NB4 (cell line): ENCODE results near the gene OPHN1.

ENCODE experiments used
- DNase-seq: peaks from one replicate; pipeline ENCODE4 v3.0.0; 2010; ENCODE audit warnings: low read depth
- H3K4me3 ChIP-seq: one replicate; pipeline ENCODE4 v1.5.1; 2011; ENCODE audit warnings: mild to moderate bottlenecking, low read depth, low read length, moderate library complexity
- MAX ChIP-seq: IDR thresholded peaks from 2 replicates; pipeline ENCODE4 v1.6.1; 2011; ENCODE audit warnings: low read depth, low read length
- MYC ChIP-seq: IDR thresholded peaks from 2 replicates; pipeline ENCODE4 v1.6.1; 2011; ENCODE audit warnings: low read depth, low read length
- POLR2A ChIP-seq: IDR thresholded peaks from 2 replicates; pipeline ENCODE4 v1.6.1; 2011; ENCODE audit warnings: mild to moderate bottlenecking; ENCODE audit not compliant: insufficient read length; ENCODE audit errors: extremely low read depth
- TF ChIP-seq, protein P1 (sequence below): IDR thresholded peaks from one replicate; pipeline ENCODE4 v1.5.1; 2012; ENCODE audit warnings: low read depth, low read length

The OPHN1 gene

DNA sequence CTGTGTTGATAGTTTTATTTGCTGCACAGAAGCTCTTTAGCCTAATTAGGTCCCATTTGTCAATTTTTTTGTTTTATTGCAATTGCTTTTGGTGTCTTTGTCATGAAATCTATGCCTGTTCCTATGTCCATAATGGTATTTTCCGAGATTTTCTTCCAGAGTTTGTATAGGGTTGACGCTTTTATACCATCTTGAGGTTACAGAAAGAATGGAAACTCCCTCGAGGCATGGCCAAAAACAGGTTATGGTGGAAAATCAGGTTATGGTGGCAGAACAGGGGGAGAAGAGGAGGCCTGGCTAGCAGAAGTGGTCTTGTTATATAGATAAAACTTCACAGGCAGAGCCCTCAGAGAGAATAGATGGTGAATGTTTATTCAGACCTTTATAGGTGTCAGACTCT lies 21.6 kb downstream of the OPHN1 start:
- TF ChIP-seq, protein P1, sequence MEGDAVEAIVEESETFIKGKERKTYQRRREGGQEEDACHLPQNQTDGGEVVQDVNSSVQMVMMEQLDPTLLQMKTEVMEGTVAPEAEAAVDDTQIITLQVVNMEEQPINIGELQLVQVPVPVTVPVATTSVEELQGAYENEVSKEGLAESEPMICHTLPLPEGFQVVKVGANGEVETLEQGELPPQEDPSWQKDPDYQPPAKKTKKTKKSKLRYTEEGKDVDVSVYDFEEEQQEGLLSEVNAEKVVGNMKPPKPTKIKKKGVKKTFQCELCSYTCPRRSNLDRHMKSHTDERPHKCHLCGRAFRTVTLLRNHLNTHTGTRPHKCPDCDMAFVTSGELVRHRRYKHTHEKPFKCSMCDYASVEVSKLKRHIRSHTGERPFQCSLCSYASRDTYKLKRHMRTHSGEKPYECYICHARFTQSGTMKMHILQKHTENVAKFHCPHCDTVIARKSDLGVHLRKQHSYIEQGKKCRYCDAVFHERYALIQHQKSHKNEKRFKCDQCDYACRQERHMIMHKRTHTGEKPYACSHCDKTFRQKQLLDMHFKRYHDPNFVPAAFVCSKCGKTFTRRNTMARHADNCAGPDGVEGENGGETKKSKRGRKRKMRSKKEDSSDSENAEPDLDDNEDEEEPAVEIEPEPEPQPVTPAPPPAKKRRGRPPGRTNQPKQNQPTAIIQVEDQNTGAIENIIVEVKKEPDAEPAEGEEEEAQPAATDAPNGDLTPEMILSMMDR, result no peak
- TF ChIP-seq POLR2A, result no peak
- TF ChIP-seq MAX, result no peak
- no peak for DNase-seq
- H3K4me3 ChIP-seq, result no peak overlapping the region

DNA sequence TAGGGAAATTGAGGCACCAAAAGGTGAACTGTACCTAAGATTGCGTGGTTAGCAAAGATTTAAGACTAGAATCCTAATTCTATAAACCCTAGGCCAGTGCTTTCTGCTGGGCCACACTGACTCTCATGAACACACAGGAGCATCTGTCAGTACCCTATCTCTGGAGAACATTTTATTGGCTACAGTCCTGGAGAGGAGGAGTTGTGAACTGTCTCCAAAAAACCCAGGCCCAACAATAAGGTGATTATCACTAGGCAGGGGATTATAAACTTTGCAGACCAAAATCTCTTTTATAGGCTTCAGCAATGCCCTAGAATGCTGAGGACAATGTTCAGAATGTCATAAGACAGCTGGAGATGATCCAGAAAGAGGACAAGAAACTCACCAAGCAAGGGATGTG lies 24.1 kb downstream of the OPHN1 start:
- TF ChIP-seq MYC (no peak), MAX (no peak), POLR2A (no peak)
- TF ChIP-seq, protein P1, result no peak
- DNase-seq, result no peak
- H3K4me3 ChIP-seq, result no peak overlapping the region

DNA sequence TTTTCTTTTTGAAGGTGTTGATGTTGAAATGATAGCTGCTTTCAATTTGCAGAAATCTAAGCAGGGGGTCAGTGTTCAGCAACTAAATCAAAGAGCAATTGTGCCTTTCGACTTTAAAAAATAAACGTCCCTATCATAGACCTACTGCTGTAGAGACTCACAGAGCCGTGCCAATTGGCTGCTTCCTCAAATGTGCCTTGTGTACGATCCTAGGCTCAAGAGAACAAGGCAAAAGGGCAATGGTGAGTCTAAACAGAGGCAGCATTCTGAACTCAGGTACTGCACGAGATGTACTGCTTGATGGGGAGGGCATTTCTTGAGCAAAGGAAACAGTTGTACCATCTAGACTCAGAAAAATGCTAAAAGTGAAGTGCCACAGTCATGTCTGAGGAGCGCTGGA lies 29.8 kb downstream of the OPHN1 start:
- TF ChIP-seq, protein P1, result no peak
- TF ChIP-seq MAX (no peak), MYC (no peak), POLR2A (no peak)
- DNase-seq, result no peak
- no peak overlapping the region for H3K4me3 ChIP-seq

DNA sequence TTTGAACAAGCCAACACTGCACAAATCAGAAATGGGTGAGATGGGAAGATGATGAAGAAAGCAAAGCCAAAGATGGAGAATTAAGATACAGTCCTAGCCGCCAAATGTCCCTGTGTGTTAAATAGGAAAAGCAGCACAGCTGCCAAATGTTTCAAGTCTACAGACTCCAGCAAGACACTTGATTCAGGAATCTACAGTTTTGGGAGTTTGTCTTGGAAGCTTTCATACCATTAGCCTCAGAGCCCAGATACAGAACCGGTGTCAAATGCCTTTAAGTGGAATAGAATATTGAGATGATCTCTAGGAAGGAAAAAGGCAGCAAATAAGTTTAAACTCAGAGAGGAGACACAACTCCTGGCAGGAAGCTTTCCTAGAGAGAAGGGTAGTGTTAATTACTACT lies 30.3 kb downstream of the OPHN1 start:
- no peak overlapping the region for H3K4me3 ChIP-seq
- no peak for DNase-seq
- TF ChIP-seq MAX (no peak), POLR2A (no peak), MYC (no peak)
- TF ChIP-seq, protein P1, result no peak

DNA sequence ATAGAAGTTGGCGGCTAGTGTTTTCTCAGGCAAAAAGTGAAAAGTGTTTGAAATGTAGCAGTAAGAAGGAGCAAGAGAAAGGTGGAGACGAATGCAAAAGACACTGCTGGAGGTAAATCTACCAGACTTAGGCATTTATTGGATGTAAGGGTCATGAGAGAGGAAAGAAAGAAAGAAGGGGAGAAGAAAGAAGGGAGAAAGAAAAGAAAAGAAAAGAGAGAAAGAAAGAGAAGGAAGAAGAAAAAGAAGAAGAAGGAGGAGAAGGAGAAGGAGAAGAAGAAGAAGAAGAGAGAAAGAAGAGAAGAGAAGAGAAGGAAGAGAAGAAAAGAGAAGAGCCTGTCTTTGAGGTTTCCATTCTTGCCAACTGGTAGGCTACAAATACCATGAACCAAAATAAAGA lies 31.2 kb downstream of the OPHN1 start:
- TF ChIP-seq, protein P1, result no peak
- no peak for TF ChIP-seq POLR2A
- no peak for TF ChIP-seq MAX
- no peak for TF ChIP-seq MYC
- no peak for DNase-seq
- no peak overlapping the region for H3K4me3 ChIP-seq

- no peak overlapping the region for H3K4me3 ChIP-seq
- DNase-seq, result no peak
- TF ChIP-seq MYC (no peak), MAX (no peak), POLR2A (no peak)
- TF ChIP-seq, protein P1, result no peak
Observed at GRCh38 chrX:68398291-68398690, 35.0 kb downstream of the OPHN1 start.
